NCI-H748 treated with DMSO at 0.1 percent for 48 hours (cell line): ENCODE data around the gene SLAIN1.

Source experiments
- DNase-seq: peaks from one replicate; lab custom pipeline; 2025; lab: John Stamatoyannopoulos, UW

The SLAIN1 gene

DNA sequence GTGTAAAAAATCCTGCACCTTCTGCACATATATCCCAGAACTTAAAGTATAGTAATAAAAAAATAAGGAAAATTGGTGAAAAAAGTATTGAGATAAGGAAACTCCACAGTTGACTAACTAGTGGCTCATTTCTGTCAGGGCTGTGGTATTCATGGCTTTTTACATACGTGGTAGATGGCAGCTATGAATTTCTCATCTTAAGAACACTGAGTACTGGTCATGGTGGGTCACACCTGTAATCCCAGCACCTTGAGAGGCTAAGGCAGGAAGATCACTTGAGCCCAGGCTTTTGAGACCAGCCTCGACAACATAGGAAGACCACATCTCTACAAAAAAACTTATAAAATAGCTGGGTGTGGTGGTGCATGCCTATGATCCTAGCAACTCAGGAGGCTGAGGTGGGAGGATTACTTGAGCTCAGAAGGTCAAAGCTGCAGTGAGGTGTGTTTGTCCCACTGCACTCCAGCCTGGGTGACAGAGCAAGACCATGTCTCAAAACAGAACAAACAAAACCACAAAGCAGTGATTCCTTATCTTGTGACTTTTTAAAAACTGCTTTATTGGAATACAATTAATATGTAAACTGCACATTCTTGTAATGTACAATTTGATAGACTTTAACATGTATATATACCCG is 16.8 kb downstream of the SLAIN1 start:
- no peak for DNase-seq

DNA sequence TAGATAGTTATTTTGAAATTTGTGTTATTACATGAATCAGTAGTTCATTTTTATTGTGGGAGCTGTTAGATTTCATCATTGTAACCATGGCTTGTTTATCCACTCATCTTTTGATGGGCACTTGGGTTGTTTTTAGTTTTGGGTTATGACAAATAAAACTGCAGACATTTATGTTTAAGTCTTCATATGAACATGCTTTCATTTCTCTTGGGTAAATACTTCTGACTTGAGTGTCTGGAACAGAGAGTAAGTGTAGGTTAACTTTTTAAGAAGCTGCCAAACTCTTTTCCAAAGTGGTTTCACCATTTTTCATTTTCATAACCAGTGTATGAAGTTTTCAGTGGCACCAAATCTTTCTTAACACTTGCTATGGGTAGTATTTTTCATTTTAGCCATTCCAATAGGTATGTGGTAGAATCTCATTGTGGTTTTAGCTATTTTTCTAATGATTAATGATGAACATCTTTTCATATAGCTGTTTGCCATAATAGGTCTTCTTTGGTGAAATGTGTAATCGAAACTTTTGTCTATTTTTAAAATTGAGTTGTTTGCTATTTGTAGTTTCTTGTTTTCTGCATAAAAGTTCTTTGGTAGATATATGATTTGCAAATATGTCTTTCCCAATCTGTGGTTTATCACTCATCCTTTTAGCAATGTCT is 17.9 kb downstream of the SLAIN1 start:
- DNase-seq, result no peak

DNA sequence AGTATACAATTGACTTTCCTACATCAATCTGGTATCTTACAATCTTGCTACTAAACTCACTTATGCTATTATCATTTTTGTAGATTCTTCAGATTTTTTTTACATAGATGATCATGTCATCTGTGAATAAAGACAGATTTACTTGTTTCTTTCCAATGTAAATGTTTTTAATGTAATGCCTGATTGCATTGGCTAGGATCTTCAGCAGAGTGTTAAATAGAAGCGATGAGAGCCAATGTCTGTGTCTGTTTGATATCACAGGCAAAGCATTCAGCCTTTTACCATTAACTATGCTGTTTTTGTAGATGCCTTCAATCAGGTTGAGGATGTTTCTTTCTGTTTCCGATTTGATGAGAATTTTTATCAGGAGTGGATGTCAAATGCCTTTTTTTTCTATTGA is 19.2 kb downstream of the SLAIN1 start:
- DNase-seq, result no peak

DNA sequence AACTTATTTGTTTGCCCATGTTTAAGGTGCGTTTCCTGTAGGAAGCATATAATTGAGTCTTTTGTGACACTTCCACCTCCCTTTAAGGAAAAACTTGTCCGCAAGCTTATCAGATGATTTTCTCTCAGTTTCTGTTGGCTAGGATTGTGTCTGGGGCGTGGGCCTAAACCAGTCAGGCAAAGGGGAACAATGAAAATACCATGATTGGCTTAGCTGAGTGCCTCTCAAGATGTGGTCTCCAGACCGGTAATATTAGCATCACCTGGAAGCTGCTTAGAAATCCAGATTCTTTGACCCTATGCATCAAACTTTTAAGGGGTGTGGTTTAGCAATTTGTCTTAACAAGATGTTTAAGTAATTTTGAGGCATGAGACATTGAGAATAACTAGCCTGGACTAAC is 20.0 kb downstream of the SLAIN1 start:
- DNase-seq, result no peak

DNA sequence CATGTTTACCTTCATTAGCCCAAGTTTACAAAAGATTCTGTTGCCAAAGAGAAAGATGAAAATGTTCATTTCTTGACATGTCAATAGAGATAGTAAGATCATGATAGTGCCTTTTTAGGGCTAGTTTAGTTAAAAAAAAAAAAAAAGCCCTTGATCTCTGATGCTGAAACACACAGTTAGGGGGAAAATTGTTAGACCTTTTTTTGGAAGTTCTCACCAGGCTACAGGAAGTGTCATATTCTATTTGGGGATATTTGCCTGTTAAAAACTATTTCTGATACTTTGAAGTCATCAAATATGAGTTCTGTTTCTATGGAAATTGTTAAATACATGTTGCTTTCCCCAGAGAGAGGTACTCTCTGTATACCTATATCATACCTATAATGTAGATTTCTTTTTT is 21.6 kb downstream of the SLAIN1 start:
- no peak for DNase-seq

DNA sequence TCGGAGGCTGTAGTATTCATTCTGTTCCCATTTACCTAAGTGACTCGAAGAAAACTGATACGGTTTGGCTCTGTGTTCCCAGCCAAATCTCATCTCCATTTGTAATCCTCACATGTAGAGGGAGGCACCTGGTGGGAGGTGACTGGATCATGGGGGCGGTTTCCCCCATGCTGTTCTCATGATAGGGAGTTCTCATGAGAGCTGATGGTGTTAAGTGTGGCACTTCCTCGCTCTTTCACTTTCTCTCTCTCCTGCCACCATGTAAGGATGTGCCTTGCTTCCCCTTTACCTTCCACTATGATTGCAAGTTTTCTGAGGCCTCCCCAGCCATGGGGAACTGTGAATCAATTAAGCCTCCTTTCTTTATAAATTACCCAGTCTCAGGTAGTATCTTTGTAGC is 23.5 kb downstream of the SLAIN1 start:
- no peak for DNase-seq

DNA sequence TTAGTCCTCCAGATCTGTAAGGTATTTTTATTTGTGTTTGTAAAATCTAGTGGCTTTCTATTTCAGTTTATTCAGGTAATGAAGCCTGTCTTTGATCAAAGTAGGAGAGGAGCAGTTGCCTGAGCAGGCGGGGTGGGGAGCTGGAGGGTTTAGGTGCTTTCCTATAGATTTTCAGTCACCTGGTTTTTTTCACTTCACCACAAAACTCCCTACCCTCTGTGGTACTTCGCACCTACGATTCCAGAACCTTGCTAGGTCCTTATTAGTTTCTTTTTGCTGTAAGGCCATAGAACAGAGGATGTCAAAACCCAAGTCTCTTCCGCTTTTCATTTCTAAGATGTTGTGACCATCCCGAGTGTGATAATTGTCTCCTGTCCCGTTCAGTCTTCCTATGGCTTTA is 26.6 kb downstream of the SLAIN1 start:
- no peak for DNase-seq

DNA sequence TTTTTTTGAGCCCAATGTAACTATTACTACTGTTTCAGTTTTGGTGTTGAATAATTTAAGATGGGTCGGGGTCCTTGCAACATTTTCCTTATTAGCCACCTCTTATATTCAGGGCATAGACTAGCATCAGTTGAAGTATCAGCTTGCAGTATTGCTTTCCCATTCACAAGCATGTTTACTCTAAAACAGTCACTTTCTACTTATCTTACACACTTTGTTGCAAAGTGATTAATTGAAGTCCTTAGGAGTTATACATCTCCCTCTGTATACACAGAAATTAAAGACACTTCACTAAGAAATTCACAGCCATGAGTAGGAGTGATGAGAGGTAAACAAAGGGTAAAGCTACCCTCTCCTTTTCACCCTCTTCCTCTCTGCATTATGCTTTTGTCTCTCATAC is 27.6 kb downstream of the SLAIN1 start:
- no peak for DNase-seq

DNA sequence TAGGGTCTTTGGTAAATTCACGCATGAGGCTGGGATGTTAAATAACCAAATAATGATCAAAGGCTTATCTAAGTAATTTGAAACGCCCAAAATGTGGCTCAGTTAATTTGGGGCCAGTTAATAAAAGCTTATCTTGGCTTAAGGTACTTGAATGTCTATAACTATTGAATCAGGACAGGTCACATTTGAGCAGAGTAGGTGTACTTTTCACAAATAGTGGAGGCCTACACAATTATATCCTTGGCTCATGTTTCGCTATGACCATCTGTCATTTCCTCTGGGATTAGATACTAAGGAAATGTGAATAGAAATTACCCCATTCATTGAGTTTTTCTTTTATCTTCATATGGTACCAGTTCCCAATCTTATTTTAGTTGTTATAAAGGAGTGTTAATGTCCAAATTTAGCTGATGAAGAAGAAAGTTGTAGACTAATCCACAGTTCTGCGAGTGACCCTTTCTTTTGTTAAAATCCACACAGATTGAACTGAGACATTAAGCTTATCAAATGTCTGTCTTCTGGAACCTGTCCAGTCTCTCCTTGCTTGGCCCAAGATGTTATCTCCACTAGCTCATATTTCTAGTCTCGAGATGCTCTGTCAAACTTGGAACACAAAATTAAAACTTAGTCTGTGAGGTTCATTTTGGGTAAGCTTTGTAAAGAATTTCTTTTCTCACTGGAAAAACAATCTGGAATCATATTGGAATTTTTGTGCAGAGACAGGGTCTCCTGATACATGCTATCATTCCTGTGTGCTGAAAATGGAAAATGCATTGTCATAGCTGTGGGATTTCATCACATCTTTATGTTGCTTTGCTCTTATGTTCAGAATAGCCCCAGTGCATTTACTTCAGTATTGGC is 31.0 kb downstream of the SLAIN1 start:
- no peak for DNase-seq

DNA sequence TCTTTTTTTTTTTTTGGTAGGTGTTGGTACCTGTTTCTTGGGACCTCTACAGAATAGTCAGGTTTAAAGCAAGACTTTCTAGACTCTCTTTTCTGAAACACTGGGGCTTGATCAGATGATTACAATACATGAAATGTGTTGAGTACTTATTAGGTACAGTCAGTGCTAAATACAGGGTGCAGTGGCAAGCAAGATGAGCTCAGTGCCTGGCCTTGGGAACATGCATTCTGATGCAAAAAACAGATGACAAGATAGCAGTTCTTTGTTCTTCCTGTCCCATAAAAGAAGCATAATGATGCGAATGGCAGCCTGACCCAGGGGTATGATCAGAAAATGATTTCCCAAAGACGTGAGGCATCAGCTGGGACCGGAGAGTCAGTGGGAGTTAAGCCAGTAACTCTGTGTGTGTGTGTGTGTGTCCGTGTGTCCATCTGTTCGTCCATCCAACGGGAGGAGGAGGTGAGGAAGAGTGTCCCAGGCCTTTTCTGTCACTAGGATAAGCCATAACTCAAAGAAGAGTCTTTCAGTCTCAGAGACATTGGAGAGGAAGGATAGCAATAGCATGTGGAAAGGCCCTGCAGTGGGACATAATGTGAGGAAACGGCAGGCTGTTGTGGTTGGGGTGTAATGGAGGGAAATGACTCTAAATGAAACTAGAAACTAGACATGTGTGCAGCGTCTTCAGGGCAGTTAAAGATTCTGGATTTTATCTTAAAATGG is 32.2 kb downstream of the SLAIN1 start:
- DNase-seq, result no peak

DNA sequence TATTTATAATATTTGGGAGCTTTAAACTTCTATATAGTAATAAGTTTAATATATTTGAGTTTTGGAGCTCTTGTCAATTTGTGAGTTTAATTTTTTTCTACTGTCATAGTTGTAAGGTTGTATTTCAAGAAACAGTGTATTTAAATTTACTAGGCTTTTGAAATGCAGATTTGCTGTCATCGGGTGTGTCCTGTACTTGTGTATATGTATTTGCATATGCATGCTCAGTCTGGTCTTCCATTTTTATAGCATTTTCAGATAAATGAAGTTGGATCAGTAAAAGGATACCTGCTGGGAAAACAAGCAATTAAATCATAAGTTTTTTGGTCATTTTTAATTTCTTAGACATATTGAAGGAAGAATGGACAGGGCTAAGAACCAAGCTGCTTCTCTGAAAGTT is 33.1 kb downstream of the SLAIN1 start:
- no peak for DNase-seq

DNA sequence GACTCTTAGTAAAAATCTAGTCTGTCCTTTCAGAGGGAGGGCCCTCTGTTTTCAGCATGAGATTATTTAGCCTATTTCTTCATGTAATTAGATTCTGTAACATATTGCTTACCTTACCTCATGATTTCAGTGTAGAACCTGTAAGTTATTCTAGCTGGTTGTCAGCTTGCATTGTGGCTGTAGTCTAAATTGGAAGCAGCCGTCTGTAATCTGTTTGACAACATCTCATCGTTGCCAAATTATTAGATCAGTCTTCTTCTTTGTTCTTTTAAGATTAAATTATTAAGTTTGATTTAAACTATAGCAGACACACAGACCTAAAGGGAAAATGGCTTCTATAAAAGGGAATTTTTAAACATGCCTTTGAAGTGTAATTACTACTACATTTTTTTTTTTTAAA is 34.8 kb downstream of the SLAIN1 start:
- DNase-seq, result no peak

DNA sequence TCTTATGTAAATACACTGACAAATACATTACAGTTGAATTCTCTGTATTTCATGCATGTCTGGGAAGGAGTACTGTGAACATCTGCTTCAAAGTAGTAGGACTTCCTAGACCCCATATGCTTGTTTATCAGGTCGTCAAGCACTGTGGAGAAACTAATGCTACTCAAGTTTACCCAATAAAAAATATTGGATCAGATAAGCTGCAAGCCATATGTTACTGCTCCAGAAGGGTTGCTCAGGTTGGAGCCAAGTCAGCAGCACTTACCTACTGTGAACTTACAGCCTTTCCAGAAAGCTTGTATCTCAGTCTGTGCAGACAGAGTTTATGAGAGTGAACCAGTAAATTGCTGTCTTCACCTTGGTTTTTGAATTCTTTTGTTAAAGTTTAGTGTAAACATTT is 36.2 kb downstream of the SLAIN1 start:
- DNase-seq, result no peak

DNA sequence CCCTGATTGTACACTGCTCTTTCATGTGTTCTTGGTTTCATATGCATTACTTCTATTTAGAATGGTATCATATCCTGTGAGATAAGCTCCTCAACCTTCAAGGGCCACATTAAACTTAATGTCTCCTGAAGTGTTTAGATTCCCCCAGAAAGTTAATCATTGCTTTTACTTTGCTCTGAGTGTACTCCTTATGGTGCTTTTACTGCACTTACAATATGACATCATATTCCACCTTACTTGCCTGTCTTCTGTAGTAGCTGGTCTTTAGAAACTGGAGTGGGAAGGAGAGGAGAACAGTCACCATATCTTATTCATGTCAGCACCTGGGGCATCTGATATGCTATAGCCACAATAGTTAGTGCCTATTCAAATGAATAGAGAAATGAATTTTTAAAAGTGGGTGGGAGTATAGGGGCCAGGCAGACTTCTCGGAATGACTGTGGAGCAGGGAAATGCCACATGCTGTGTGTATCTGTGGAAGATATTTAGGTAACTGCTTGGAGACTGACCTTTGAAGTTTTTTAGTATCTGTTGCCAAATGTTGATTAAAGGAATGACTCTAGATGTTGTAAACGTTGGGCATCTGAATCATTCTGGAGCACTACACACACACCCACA is 40.2 kb downstream of the SLAIN1 start:
- no peak for DNase-seq

DNA sequence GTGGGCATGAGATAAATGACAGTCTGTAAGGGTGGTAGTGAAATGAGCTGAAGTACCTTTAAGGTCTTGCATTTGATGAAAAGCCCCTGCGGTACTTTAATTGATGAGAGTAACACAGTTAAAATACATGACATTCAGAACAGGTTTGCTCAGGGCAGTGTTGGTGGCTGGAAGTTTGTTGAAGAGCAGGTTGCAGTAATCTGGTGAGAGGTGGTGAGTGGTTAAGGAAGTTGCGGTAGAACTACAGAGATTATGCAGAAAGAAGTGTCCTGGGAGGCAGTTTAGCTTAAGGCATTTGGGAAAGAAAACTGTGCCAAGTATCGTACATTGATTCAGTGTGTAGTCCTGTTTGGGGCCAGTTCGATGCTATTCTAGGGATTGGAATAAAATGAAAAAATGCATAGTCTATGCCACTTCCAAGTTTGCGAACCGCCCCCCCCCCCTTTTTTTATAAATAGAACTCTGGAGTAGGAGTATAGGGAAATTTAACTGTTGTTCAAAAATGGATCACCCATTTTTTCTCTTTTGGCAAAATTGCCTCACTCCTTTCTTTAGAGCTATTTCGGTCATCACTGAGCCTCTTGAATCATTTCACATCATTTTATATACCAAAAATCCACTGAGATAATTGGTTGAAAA is 42.7 kb downstream of the SLAIN1 start:
- DNase-seq, result no peak

DNA sequence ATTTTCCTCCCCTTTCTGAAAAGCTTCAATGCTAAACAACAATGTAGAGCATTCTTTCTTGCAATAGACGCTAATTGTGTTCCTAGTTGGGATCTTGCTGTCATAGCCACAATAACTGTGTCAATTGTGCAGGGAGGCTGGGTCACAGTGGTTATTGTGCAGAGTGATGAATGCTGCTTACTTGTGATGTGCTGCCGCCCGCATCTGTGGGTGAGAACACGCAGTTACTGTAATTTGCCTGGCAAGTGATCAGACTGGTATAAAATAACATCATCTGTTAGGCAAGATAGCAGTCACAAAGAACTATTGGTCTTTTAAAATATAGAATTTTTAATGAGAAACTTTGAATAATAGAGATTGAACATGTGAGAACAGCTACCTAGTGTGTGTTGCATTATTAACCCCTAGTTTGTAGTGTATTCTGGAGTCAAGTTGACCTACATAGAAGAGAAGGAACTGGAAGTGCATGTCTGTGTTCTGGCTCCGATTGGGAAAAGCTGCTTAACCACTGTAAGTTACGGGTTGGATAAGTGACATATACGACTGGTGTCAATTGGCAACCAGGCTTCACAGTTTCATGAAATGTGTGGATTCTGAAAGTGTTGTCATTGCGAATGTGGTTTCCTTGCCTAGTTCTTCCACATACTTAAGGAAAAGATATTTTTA is 43.6 kb downstream of the SLAIN1 start:
- no peak for DNase-seq

DNA sequence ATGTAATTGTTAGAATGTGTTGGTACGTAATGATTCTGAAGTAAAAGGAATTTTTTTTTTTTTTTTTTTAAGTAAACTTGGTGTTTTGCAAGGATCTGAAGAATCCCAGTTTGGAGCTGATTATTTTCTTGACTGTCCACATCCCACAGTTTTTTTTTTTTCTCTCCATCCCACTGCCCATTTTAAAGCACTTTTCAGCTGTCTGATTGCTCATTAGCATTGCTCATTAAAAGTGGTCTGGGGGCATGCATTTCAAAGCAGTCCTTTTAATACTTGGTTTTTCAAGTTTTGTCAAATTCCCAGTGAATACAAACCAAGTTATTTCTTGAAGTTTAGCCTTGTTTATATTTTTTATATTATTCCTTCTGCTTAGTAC is 44.1 kb downstream of the SLAIN1 start:
- DNase-seq, result no peak

DNA sequence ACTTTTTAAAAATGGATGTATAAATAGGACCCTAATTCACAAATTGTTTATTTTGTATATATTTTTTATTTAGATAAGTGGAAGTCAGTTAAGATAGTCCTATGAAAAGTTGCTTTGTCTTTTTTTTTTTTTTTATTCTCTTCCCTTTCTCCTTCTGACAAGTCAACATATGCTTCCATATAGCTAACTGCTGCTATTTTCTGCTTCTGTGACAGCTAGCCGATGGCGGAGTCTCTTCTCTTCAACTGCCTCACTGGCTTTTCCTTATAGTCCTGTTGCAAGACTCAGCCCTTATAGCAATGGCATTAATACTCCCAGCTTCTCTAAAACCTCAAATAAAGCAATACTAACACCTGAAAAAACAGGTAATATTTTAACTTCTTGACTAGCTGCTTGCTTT is 45.3 kb downstream of the SLAIN1 start:
- DNase-seq, result no peak

DNA sequence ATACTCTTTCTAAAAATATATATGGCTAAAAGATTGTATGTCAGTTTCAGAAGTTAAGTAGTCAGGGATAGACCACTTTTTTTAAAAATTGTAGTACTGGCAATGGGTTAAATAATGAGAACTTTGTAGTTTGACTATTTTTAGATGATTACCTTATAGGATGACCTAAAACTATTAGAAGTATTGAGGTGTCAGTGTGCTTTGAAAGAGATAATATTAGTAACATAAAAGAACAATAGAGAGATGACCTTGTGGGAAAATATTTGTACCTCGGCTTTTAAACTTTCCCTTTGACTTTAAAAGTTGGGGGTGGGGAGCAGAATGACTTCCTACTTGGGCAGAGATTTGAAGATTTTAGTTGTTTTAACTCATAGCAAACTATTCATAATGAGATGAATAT is 48.3 kb downstream of the SLAIN1 start:
- DNase-seq, result no peak

DNA sequence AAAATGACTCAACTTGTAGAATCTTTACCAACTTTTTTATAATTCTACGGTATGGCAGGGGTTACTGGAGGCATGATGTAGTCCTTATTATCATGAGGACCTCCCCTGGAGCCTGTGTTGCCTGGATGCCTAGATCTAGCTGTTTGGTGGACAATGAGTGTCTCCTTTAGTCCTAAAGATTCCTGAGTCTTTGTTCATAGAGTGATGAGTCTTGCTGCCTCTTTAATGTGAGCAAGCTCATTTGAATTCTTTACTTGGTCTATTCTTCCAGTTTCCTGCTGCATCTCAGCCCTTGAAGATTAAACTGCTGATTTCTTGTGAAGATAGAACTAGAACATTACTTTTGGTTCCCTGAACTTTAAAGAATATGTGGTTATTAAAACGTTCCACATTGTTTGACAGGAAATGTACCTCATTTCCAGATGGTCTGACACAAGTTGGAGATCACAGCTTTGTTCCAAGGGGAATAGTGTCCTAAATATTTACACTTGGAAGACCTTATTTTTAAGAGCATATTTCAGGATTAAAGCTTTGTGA is 51.9 kb downstream of the SLAIN1 start:
- DNase-seq, result no peak
